HS-27A (cell line): ENCODE data around the gene WWOX.

Experiments
- DNase-seq: peaks from one replicate; pipeline ENCODE4 v3.0.0-alpha.2; 2012; ENCODE audit warnings: low read depth, missing footprints

Gene WWOX

GRCh38 chr16:78811247-78811646 lies 711.8 kb downstream of the WWOX start:
- DNase-seq, result no peak

- DNase-seq, result no peak
Measured at GRCh38 chr16:78812582-78812981, 713.1 kb downstream of the WWOX start.

DNA sequence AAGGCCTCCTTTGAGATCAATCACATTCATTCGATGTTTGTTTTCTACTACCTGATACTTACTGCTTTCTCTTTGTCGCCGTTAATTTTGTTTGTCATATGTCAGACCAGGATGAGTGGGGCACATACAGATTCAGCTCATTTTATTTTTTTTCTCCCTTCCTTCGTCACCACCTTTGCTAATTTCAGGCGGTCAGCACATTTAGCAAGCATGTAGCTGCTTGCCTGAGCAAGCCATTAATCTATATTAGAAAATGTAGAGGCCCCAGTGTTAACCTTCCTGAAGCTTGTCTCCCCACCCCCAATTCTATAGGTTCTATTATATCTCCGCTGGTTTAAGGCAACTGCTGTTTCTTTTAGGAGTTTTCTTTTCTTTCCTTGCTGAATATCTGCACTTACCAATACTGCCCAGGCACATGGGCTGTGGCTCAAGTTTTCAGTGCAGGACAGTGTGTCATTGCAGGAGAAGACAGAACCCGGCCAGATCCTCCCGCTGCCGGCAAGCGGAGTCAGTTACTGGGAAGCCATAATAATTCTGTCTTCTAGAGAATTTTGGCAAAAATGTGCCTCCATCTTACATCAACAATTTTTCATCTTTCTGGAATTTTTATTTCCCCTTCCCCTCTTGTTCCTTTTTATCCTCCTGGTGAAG lies 714.3 kb downstream of the WWOX start:
- no peak for DNase-seq

- DNase-seq, result no peak
Measured at GRCh38 chr16:78815713-78816112, 716.3 kb downstream of the WWOX start.

DNA sequence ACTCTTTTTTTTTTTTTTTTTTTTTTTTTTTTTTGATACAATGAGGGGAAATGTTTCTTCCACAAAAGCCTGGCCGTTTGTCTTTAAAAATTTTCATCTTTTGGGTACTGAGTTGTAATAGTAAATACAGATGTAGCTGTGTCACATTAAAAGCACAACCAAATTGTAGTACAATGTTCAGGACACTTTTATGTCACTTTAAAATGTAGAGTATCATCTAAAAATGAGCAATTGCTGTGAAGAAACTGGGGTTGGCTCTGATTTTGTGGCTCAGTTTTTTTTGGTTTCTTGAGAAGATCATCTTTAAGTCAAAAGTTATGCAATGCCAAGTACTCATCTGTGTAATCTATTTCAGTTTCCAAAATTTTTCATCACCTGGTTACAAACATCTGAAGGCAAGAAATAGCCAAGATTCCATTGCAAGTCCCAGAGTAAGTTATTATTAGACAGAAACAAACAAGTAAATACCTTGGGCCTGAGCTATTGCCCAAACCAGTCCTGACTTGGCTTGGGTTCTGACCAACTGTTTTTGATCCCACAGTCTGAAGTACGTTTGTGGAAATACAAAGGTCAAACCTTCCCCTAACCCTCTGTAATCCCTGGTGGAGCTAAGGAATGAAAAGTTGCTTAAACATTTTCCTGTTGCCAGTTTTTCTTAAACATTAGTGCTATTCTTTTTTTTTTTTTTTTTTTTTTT lies 717.2 kb downstream of the WWOX start:
- DNase-seq, result no peak

DNA sequence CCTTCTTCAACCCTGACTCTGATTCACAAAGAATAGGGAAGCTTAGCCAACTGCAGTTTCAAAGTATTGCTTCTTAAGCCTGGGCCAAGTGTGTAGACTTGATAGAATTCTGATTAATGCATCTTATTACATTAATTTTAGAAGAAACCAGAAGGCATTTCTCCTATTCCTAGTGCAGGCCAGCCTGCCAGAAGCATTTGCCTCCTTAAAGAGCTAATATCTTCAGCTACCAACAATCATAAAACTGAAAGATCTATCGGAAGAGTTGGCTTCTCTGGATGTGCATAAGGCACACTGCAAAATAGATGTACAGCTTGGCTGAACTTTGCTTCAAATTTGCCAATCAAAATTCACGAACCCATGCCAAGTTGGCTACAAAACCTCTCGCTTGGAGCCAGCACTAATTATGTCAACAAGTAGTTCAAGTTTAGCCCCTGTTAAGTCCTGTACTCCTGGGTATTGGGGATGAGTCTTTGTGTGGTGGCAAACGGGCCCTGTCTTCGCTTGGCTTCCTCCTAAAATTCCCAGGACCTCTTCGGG lies 717.8 kb downstream of the WWOX start:
- no peak for DNase-seq

GRCh38 chr16:78821335-78821734 lies 721.9 kb downstream of the WWOX start:
- no peak for DNase-seq

DNA sequence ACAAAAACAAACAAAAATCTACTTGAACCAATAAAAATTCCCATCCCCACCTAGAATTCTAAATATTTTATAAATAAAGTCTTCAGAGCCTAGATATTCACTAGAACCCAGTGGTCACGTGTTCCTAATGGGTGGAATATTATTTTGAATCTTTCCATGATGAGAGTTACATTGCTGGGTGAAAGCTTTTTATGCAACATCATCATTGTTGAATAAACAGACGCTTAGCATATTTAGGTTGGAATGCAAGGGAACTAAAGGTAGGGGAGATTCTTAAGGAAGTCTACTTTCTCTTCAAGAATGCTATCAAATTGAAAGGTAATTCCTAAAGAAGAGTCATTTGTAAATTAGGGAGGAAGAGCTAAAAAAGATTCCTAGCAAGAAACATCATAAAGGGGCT lies 723.1 kb downstream of the WWOX start:
- no peak for DNase-seq

DNA sequence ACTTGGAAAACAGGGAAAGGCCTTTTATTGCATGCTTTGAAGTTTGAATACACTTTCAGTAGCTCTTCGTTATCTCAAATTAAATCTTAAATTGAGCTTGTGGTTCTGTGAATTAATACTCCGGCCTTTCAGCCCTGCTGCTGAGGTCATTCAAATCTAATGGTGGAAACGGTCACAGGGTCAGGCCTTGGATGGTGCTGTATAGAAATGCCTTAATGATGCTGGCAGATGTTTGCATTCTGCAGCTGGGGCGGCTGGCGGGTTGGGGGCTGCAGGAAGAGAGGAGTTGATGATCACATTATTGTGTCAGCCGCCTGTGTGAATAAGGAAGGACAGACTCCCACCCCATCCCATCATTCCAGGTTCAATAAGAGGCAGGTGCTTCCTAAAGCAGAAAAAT lies 723.6 kb downstream of the WWOX start:
- DNase-seq, result no peak

- no peak for DNase-seq
Measured at GRCh38 chr16:78829280-78829679, 729.8 kb downstream of the WWOX start.

GRCh38 chr16:78830599-78830998 lies 731.1 kb downstream of the WWOX start:
- DNase-seq, result no peak

GRCh38 chr16:78832100-78832499 lies 732.6 kb downstream of the WWOX start:
- DNase-seq, result no peak

DNA sequence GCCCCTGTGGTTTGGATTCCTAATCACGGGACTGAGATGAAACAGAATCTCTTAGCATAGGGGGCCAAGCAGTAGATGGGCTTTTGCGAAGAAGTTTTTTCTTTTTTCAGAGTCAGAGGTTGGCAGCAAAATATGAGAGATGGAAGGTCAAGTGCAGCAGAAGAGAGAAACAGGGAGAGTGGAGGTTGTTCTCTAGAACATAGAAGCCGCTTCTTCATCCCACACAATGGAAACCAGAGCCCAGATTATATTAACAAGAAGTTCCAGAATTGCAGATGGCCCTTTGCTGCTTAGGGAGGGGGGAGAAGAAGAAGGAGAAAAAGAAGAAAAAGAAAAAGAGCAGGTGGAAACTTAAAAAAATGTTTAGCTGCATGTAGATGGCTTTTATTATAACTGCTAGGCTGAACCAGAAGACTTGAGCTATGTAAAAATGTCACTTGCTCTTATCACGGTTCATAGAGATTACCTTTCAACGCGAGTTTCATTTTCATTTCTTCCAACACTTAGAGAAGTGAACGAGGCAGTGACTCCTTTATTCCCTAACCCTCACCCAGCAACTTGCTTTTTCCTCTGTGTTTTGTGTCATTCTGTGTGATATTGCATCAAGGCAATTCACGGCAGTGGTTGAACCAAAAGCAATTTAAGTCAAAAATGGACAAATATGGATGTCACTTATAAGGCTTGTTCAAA lies 737.5 kb downstream of the WWOX start:
- DNase-seq, result no peak

DNA sequence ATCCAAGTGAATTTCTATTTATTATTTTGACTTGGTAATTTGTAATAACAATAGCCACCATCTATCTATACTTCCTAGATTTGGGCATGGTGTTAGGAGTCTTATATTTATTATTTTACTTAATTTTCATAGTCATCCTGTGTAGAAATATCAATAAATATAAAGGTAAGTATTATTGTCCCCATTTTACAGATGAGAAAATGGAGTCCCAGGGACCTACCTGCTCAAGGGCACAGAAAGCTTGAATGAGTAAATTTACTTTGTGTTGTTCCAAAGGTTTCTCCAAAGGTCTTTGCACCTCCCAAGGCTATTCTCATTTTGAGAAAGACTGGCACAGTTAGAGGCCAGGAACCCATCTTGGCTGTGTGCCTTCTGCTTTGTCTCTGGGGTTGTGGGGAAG lies 738.3 kb downstream of the WWOX start:
- DNase-seq, result no peak

GRCh38 chr16:78838276-78838675 lies 738.8 kb downstream of the WWOX start:
- DNase-seq, result no peak

- no peak for DNase-seq
Measured at GRCh38 chr16:78842950-78843349, 743.5 kb downstream of the WWOX start.

- DNase-seq, result no peak
Measured at GRCh38 chr16:78843978-78844377, 744.5 kb downstream of the WWOX start.

GRCh38 chr16:78844682-78845081 lies 745.2 kb downstream of the WWOX start:
- DNase-seq, result no peak

GRCh38 chr16:78851266-78851665 lies 751.8 kb downstream of the WWOX start:
- no peak for DNase-seq

GRCh38 chr16:78852081-78852635 lies 752.7 kb downstream of the WWOX start:
- DNase-seq, result no peak

DNA sequence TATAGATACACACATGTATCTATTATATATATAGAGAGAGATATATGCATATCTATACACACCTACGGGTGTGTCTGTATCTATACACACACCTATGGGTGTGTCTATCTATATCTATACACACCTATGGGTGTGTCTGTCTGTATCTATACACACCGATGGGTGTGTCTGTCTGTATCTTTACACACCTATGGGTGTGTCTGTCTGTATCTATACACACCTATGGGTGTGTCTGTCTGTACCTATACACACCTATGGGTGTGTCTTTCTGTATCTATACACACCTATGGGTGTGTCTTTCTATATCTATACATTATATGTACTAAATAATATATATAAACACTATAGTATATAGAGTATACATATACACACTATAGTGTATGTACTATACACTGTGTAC lies 762.6 kb downstream of the WWOX start:
- no peak for DNase-seq

GRCh38 chr16:78866521-78866920 lies 767.1 kb downstream of the WWOX start:
- no peak for DNase-seq

- no peak for DNase-seq
Measured at GRCh38 chr16:78869492-78869891, 770.0 kb downstream of the WWOX start.
